NB4 (cell line): Measurements from ENCODE around the gene ARHGAP30.
A peak's percentile ranks its signal among the peaks of the same experiment; 100 is the strongest.

ENCODE experiments used
- DNase-seq: peaks from one replicate; pipeline ENCODE4 v3.0.0; 2010; ENCODE audit warnings: low read depth
- H3K4me3 ChIP-seq: one replicate; pipeline ENCODE4 v1.5.1; 2011; ENCODE audit warnings: mild to moderate bottlenecking, low read depth, low read length, moderate library complexity
- CTCF ChIP-seq: IDR thresholded peaks from one replicate; pipeline ENCODE4 v1.5.1; 2012; ENCODE audit warnings: low read depth, low read length
- MAX ChIP-seq: IDR thresholded peaks from 2 replicates; pipeline ENCODE4 v1.6.1; 2011; ENCODE audit warnings: low read depth, low read length
- MYC ChIP-seq: IDR thresholded peaks from 2 replicates; pipeline ENCODE4 v1.6.1; 2011; ENCODE audit warnings: low read depth, low read length
- POLR2A ChIP-seq: IDR thresholded peaks from 2 replicates; pipeline ENCODE4 v1.6.1; 2011; ENCODE audit warnings: mild to moderate bottlenecking; ENCODE audit not compliant: insufficient read length; ENCODE audit errors: extremely low read depth

ARHGAP30 gene

DNA sequence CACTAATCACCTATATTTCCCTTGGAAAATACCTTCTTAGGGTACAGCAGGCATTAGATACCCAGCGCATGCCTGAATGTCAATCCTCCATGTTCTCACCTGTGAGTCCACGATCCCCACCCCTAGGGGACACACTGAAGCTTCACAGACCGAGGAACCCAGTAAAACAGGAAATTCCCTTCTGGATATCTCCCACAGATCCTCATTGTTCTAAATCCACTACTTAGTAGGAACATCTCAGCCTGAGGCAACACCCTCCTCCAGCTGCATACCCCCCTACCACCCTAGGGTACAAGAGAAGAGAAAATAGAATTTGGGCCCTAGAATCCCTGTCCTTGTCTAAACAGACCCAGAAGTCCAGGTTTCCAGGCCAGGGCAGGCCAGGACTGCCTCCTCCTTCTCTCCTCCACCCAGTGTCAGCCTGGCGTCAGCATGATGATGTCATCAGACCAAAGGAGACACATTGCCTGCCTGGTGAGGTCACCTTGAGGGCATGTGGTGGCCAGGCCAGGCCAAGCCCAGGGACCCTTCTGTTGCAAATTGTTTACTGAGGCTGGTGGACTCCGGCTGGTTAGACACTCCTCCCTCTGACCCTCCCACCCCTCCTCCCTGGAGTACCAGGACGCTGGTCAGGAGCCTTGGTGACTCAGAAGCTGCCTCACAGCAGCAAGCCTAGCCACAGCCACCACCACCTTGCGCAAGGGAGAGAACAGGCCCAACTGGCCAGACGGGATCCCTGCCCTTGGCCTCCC, 13.5 kb upstream of the ARHGAP30 start:
- H3K4me3 ChIP-seq = no peak overlapping the region
- TF ChIP-seq POLR2A (no peak), MYC (0 out of 2 replicates have a peak, but pooled peaks have one; percentile 10), CTCF (no peak), MAX (peak; percentile 27; the same call in 1 of the 2 replicates)
- DNase-seq = peak; percentile 97

DNA sequence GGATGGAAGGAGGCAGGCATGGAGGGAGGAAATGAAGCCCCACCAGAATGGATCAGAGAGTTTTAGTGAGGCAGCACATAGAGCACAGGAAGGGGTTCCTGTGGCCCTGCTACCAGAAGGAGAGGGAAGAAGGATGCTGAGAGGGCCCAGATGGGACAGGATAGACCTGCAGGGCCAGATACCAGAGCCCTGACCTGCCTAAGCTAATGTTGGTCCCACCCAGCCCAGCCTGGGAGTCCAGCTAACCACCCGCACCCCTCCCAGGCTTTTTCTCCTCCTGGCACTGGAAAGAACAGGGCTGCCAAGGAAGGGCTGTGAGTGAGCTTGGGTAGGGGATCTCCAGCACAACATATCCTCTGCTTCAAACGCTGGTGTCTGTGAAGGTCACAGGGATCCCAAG, 12.8 kb upstream of the ARHGAP30 start:
- DNase-seq = no peak
- TF ChIP-seq CTCF = no peak
- no peak for TF ChIP-seq POLR2A
- no peak for TF ChIP-seq MYC
- no peak for TF ChIP-seq MAX
- no peak overlapping the region for H3K4me3 ChIP-seq

- DNase-seq = no peak
- no peak for TF ChIP-seq MYC
- H3K4me3 ChIP-seq = no peak overlapping the region
These were observed 11.8 kb upstream of the ARHGAP30 start for GRCh38 chr1:161081519-161081918.

- no peak for DNase-seq
- TF ChIP-seq MAX = no peak
- no peak for TF ChIP-seq POLR2A
- no peak for TF ChIP-seq CTCF
- no peak for TF ChIP-seq MYC
- no peak overlapping the region for H3K4me3 ChIP-seq
These were observed 11.0 kb upstream of the ARHGAP30 start for GRCh38 chr1:161080441-161081405.

- no peak overlapping the region for H3K4me3 ChIP-seq
- no peak for TF ChIP-seq POLR2A
- no peak for TF ChIP-seq CTCF
- TF ChIP-seq MYC = no peak
- TF ChIP-seq MAX = no peak
- DNase-seq = no peak
These were observed 9.9 kb upstream of the ARHGAP30 start for GRCh38 chr1:161079436-161080110.
